ENCODE results near the gene ATG16L1. TPM values are rescaled to one million over a fixed set of nuclear protein-coding genes. Genes with fewer than 3 reads are reported as not detected.

ATG16L1 gene
- total RNA-seq, 1 experiment from 2014 or later, result 42.0 TPM

DNA sequence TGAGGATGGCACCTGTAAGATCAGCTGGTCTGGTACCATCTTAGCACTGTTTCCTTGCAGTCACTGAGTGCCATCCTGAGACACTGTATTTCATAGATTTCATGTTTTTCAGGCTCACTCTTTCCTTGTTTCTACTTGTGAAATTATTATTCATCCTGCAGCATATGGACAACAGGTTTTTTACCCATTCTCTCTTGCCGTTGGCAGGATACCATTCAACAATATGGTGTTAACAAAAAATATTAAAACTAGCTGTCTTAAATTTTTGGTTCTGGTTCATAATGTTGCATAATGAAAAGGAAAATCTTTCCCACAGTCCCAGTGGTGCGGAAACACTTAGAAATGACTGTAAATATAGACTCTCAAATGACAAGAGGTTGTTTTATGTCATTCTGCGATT is 23.1 kb upstream of the ATG16L1 start:
- Histone ChIP-seq H3K4me2 (ENCODE audit: insufficient read depth, insufficient read length, low read length) (no peak overlapping the region), H3K4me1 (ENCODE audit: insufficient read depth, low read length) (no peaks in the 10 kb centered on the region), H3K9me3 (ENCODE audit: control insufficient read depth, low read depth, low read length) (peaks cover 9% of the 10 kb centered on the region), H4K5ac (ENCODE audit: insufficient read length, low read depth, low read length) (no peak overlapping the region), H3K79me1 (ENCODE audit: insufficient read depth, low read depth, low read length, poor library complexity, severe bottlenecking) (no peaks in the 10 kb centered on the region), H4K20me1 (ENCODE audit: control insufficient read depth, insufficient read depth, insufficient read length) (no peaks in the 10 kb centered on the region), H2AFZ (ENCODE audit: low read length) (no peak overlapping the region), H2BK120ac (ENCODE audit: low read depth, low read length, poor library complexity, severe bottlenecking) (no peak overlapping the region), H3K4ac (ENCODE audit: low read depth, low read length) (no peak overlapping the region), H2BK5ac (ENCODE audit: insufficient read length, low read length) (no peak overlapping the region), H4K91ac (ENCODE audit: insufficient read length, low read depth, low read length) (no peak overlapping the region), H3K56ac (ENCODE audit: insufficient read length, low read depth, low read length) (no peak overlapping the region), H3K23ac (ENCODE audit: insufficient read length, low read depth, low read length) (no peak overlapping the region), H2BK15ac (ENCODE audit: low read depth, low read length) (no peak overlapping the region), H2BK20ac (ENCODE audit: low read depth, low read length, poor library complexity, severe bottlenecking) (no peak overlapping the region), H3K27ac (ENCODE audit: insufficient read length, low read depth, low read length) (no peak overlapping the region), H3K23me2 (ENCODE audit: insufficient read length, low read depth, low read length, poor library complexity, severe bottlenecking) (no peaks in the 10 kb centered on the region), H3K9ac (ENCODE audit: extremely low read depth, insufficient read length, low read length) (no peak overlapping the region), H3K27me3 (ENCODE audit: insufficient read depth, low read length) (no peaks in the 10 kb centered on the region), H3T11ph (ENCODE audit: low read length) (no peak overlapping the region), H2AK5ac (ENCODE audit: insufficient read length, low read length) (no peak overlapping the region), H2BK12ac (ENCODE audit: insufficient read length, low read depth, low read length) (no peak overlapping the region), H4K8ac (replicated peaks; ENCODE audit: insufficient read length, low read depth, low read length) (no peak overlapping the region), H3K79me2 (ENCODE audit: insufficient read depth, low read length) (0 out of 2 replicates have a peak, but pooled peaks cover 2% of the 10 kb centered on the region), H3K14ac (ENCODE audit: insufficient read depth, low read length) (no peak overlapping the region), H3K18ac (ENCODE audit: insufficient read length, low read depth, low read length) (no peak overlapping the region)
- Mint-ChIP-seq H3K36me3 (ENCODE audit: insufficient read depth in 1 of 3, low read depth in 3 of 3) (no peaks in the 10 kb centered on the region), H3K27me3 (ENCODE audit: low read depth) (no peaks in the 10 kb centered on the region; the same call in 1 of the 2 replicates), H3K9me3 (no peaks in the 10 kb centered on the region; a peak in 1 of 5 replicates), H3K4me3 (no peak overlapping the region), H3K4me1 (peaks cover 10 to 12% of the 10 kb centered on the region in 2 experiments), H3K27ac (no peak overlapping the region)
- DNase-seq, result no peak
- WGBS (ENCODE audit: extremely low coverage, insufficient read length, low lambda C conversion rate), result no CpG with 5 or more reads among the region's 3 CpGs
- TF ChIP-seq, protein P1, sequence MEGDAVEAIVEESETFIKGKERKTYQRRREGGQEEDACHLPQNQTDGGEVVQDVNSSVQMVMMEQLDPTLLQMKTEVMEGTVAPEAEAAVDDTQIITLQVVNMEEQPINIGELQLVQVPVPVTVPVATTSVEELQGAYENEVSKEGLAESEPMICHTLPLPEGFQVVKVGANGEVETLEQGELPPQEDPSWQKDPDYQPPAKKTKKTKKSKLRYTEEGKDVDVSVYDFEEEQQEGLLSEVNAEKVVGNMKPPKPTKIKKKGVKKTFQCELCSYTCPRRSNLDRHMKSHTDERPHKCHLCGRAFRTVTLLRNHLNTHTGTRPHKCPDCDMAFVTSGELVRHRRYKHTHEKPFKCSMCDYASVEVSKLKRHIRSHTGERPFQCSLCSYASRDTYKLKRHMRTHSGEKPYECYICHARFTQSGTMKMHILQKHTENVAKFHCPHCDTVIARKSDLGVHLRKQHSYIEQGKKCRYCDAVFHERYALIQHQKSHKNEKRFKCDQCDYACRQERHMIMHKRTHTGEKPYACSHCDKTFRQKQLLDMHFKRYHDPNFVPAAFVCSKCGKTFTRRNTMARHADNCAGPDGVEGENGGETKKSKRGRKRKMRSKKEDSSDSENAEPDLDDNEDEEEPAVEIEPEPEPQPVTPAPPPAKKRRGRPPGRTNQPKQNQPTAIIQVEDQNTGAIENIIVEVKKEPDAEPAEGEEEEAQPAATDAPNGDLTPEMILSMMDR (conservative IDR thresholded peaks at IDR 0.05), result no peak

Data from H9 (cell line).